ENCODE measurements around the gene STAG1. TPM values are rescaled to one million over a fixed set of nuclear protein-coding genes. Genes with fewer than 3 reads are reported as not detected.
"Not testable (repeated sequence)": the region's sequence is repeated elsewhere in the genome, so short reads cannot be mapped to it uniquely, and the experiment has no call there.

Gene STAG1
- total RNA-seq, 1 experiment from 2014 or later, result 43.7 TPM

DNA sequence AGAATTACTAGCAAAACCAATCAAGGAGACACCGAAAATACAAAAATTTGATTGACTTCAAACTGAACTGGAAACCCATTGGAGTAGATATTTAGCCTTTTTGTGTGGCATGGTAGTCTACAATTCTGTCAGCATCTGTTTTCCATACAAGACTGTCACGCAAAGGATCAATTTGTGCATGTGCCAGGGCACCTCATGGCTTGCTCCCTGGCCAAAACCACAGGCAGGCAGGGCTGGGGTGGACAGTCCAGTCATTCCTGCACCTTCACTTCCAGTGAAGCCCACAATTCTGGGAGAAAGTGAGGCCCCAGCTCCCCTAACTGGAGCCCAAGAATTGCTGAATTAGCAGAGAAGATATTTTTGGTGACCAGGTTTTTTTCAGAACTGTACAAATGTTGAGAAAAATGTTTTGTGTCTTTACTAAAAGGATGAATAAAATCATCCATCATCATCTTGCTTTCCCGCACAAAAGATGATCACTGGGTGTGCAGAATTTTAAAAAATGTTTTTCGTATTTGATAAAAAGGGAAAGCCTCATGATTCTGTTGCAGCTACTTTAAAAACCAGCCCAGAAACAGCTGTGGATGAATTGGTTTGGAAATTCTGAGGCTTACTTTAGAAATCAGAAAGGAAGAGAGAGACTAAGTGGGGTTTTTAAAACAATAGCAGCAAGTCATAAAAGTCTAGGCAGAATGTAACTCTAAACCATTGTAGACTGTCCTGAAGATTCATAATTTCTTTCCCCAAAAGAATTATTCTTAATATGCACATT is 415.7 kb downstream of the STAG1 start:
- POLR2A ChIA-PET, result no interaction called here

DNA sequence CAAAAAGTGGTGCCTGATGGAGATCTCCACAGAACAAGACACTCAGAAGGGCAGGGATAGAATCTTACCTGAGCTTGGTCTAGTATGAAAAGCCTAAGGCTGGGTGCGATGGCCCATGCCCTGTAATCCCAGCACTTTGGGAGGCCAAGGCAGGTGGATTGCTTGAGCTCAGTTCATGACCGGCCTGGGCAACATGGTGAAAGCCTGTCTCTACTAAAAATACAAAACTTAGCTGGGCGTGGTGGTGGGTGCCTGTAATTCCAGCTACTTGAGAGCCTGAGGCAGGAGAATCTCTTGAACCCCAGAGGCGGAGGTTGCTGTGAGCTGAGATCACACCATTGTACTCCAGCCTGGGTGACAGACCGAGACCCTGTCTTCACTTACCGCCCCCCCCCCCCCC is 417.5 kb downstream of the STAG1 start:
- CTCF ChIA-PET, result interaction anchor here (0.6 kb wide), 1 partner anchor 686 kb away, joined by 7 read pairs; no protein-coding TSS in a partner anchor
- DNase-seq (ENCODE audit: low read depth, low spot score); POLR2A ChIA-PET; in situ Hi-C loops (cut with HindIII; ENCODE audit: low pct_unique_long_range_greater_than_20kb, low sequenced_read_pairs); H3K27ac ChIP-seq (ENCODE audit: low read length); H3K4me3 ChIP-seq (ENCODE audit: low read depth in 2 of 2, low read length in 2 of 2); ATAC-seq; H3K27me3 ChIP-seq (ENCODE audit: control insufficient read depth, insufficient read depth, low read length); H3K4me1 ChIP-seq (ENCODE audit: control insufficient read depth, insufficient read depth, low read length); BruUV-seq (replicated peaks); H3K9me3 ChIP-seq (ENCODE audit: control insufficient read depth, insufficient read depth, low read depth, low read length); intact Hi-C loops (cut with micrococcal nuclease; ENCODE audit: unreplicated experiment): not testable (repeated sequence)
- peaks cover 13% of the 10 kb centered on the region for H3K36me3 ChIP-seq (ENCODE audit: control insufficient read depth, insufficient read depth, low read length)

More for the DNA sequence above, 415.7 kb downstream of the STAG1 start:
- CTCF ChIA-PET, result no interaction called here
- intact Hi-C loops (cut with micrococcal nuclease; ENCODE audit: unreplicated experiment) (no loop called here), in situ Hi-C loops (cut with HindIII; ENCODE audit: low pct_unique_long_range_greater_than_20kb, low sequenced_read_pairs) (no loop called here)
- DNase-seq (ENCODE audit: low read depth, low spot score), result no peak
- no peak for ATAC-seq
- Histone ChIP-seq H3K4me3 (ENCODE audit: low read depth in 2 of 2, low read length in 2 of 2) (no peak overlapping the region), H3K27me3 (ENCODE audit: control insufficient read depth, insufficient read depth, low read length) (no peaks in the 10 kb centered on the region), H3K36me3 (ENCODE audit: control insufficient read depth, insufficient read depth, low read length) (peaks cover 13% of the 10 kb centered on the region), H3K9me3 (ENCODE audit: control insufficient read depth, insufficient read depth, low read depth, low read length) (no peaks in the 10 kb centered on the region), H3K4me1 (ENCODE audit: control insufficient read depth, insufficient read depth, low read length) (no peaks in the 10 kb centered on the region), H3K27ac (ENCODE audit: low read length) (no peak overlapping the region)
- TF ChIP-seq, protein P1, sequence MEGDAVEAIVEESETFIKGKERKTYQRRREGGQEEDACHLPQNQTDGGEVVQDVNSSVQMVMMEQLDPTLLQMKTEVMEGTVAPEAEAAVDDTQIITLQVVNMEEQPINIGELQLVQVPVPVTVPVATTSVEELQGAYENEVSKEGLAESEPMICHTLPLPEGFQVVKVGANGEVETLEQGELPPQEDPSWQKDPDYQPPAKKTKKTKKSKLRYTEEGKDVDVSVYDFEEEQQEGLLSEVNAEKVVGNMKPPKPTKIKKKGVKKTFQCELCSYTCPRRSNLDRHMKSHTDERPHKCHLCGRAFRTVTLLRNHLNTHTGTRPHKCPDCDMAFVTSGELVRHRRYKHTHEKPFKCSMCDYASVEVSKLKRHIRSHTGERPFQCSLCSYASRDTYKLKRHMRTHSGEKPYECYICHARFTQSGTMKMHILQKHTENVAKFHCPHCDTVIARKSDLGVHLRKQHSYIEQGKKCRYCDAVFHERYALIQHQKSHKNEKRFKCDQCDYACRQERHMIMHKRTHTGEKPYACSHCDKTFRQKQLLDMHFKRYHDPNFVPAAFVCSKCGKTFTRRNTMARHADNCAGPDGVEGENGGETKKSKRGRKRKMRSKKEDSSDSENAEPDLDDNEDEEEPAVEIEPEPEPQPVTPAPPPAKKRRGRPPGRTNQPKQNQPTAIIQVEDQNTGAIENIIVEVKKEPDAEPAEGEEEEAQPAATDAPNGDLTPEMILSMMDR (IDR thresholded peaks at IDR 0.05), result no peak
- no peak for TF ChIP-seq TCF7L2 (IDR thresholded peaks at IDR 0.05; ENCODE audit: low read depth, low read length)
- no peak for TF ChIP-seq POLR2AphosphoS5 (IDR thresholded peaks at IDR 0.05; ENCODE audit: low read depth, low read length)
- no peak for TF ChIP-seq SIN3A (IDR thresholded peaks at IDR 0.05; ENCODE audit: borderline replicate concordance, insufficient read depth, low read depth, low read length)
- TF ChIP-seq, protein P2, sequence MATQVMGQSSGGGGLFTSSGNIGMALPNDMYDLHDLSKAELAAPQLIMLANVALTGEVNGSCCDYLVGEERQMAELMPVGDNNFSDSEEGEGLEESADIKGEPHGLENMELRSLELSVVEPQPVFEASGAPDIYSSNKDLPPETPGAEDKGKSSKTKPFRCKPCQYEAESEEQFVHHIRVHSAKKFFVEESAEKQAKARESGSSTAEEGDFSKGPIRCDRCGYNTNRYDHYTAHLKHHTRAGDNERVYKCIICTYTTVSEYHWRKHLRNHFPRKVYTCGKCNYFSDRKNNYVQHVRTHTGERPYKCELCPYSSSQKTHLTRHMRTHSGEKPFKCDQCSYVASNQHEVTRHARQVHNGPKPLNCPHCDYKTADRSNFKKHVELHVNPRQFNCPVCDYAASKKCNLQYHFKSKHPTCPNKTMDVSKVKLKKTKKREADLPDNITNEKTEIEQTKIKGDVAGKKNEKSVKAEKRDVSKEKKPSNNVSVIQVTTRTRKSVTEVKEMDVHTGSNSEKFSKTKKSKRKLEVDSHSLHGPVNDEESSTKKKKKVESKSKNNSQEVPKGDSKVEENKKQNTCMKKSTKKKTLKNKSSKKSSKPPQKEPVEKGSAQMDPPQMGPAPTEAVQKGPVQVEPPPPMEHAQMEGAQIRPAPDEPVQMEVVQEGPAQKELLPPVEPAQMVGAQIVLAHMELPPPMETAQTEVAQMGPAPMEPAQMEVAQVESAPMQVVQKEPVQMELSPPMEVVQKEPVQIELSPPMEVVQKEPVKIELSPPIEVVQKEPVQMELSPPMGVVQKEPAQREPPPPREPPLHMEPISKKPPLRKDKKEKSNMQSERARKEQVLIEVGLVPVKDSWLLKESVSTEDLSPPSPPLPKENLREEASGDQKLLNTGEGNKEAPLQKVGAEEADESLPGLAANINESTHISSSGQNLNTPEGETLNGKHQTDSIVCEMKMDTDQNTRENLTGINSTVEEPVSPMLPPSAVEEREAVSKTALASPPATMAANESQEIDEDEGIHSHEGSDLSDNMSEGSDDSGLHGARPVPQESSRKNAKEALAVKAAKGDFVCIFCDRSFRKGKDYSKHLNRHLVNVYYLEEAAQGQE (IDR thresholded peaks at IDR 0.05; ENCODE audit: insufficient read depth in 1 of 2, low read depth in 2 of 2, low read length in 1 of 2), result no peak
- BruUV-seq (replicated peaks), result no TSS peak

DNA sequence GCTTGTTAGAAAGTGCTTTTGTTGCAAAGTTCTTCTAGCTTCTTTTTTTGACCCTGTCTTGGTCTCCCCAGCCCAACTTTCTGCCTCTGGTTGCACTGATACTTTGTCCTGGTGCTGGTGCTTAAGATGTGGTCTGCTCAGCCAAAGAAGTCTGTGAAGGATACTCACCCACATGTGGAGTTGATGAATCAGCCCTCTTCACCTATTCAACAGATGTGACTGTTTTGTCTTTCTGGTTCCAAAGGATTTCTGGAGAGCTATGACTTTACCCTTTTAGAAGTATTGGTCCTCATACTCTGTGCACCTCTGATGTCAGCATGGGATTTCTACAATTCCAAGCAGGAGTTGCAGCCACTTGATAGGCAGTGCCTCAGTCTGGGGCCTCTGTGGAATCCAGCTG is 418.0 kb downstream of the STAG1 start:
- TF ChIP-seq SIN3A (IDR thresholded peaks at IDR 0.05; ENCODE audit: borderline replicate concordance, insufficient read depth, low read depth, low read length) (no peak), POLR2AphosphoS5 (IDR thresholded peaks at IDR 0.05; ENCODE audit: low read depth, low read length) (no peak), TCF7L2 (IDR thresholded peaks at IDR 0.05; ENCODE audit: low read depth, low read length) (no peak)
- TF ChIP-seq, protein P1 (IDR thresholded peaks at IDR 0.05), result no peak
- TF ChIP-seq, protein P2 (IDR thresholded peaks at IDR 0.05; ENCODE audit: insufficient read depth in 1 of 2, low read depth in 2 of 2, low read length in 1 of 2), result no peak
- Histone ChIP-seq H3K9me3 (ENCODE audit: control insufficient read depth, insufficient read depth, low read depth, low read length) (no peaks in the 10 kb centered on the region), H3K4me3 (ENCODE audit: low read depth in 2 of 2, low read length in 2 of 2) (no peak overlapping the region), H3K4me1 (ENCODE audit: control insufficient read depth, insufficient read depth, low read length) (no peaks in the 10 kb centered on the region), H3K27me3 (ENCODE audit: control insufficient read depth, insufficient read depth, low read length) (no peaks in the 10 kb centered on the region), H3K36me3 (ENCODE audit: control insufficient read depth, insufficient read depth, low read length) (peaks cover 13% of the 10 kb centered on the region), H3K27ac (ENCODE audit: low read length) (no peak overlapping the region)
- DNase-seq (ENCODE audit: low read depth, low spot score), result no peak
- BruUV-seq (replicated peaks), result no TSS peak
- no peak for ATAC-seq
- ChIA-PET CTCF (interaction anchor here (0.6 kb wide), 1 partner anchor 686 kb away, joined by 7 read pairs; no protein-coding TSS in a partner anchor), POLR2A (no interaction called here)
- intact Hi-C loops (cut with micrococcal nuclease; ENCODE audit: unreplicated experiment) (no loop called here), in situ Hi-C loops (cut with HindIII; ENCODE audit: low pct_unique_long_range_greater_than_20kb, low sequenced_read_pairs) (no loop called here)

All from Panc1 (cell line).